Measurements from ENCODE around the gene AEN.

The AEN gene

GRCh38 chr15:88649753-88650551 lies 28.8 kb downstream of the AEN start:
- TF ChIP-seq CTCF (IDR thresholded peaks at IDR 0.05; ENCODE audit: control insufficient read depth, insufficient read depth, low read depth, low read length, missing control alignments): no peak
- no peak for DNase-seq (ENCODE audit: low read depth)
- H3K4me3 ChIP-seq (ENCODE audit: control insufficient read depth, low read depth, low read length): no peak overlapping the region

- no peak for TF ChIP-seq CTCF (IDR thresholded peaks at IDR 0.05; ENCODE audit: control insufficient read depth, insufficient read depth, low read depth, low read length, missing control alignments)
- no peak for DNase-seq (ENCODE audit: low read depth)
- no peak overlapping the region for H3K4me3 ChIP-seq (ENCODE audit: control insufficient read depth, low read depth, low read length)
These were observed 29.4 kb downstream of the AEN start for GRCh38 chr15:88650556-88650955.

- no peak for TF ChIP-seq CTCF (IDR thresholded peaks at IDR 0.05; ENCODE audit: control insufficient read depth, insufficient read depth, low read depth, low read length, missing control alignments)
- no peak for DNase-seq (ENCODE audit: low read depth)
These were observed 30.1 kb downstream of the AEN start for GRCh38 chr15:88651136-88651732.

GRCh38 chr15:88651971-88652370 lies 30.8 kb downstream of the AEN start:
- no peak overlapping the region for H3K4me3 ChIP-seq (ENCODE audit: control insufficient read depth, low read depth, low read length)
- no peak for DNase-seq (ENCODE audit: low read depth)
- no peak for TF ChIP-seq CTCF (IDR thresholded peaks at IDR 0.05; ENCODE audit: control insufficient read depth, insufficient read depth, low read depth, low read length, missing control alignments)

More at GRCh38 chr15:88651136-88651732, 30.1 kb downstream of the AEN start:
- H3K4me3 ChIP-seq (ENCODE audit: control insufficient read depth, low read depth, low read length): no peak overlapping the region

- DNase-seq (ENCODE audit: low read depth): no peak
- H3K4me3 ChIP-seq (ENCODE audit: control insufficient read depth, low read depth, low read length): no peak overlapping the region
- no peak for TF ChIP-seq CTCF (IDR thresholded peaks at IDR 0.05; ENCODE audit: control insufficient read depth, insufficient read depth, low read depth, low read length, missing control alignments)
These were observed 31.5 kb downstream of the AEN start for GRCh38 chr15:88652456-88653199.

GRCh38 chr15:88653200-88654064 lies 32.3 kb downstream of the AEN start:
- no peak overlapping the region for H3K4me3 ChIP-seq (ENCODE audit: control insufficient read depth, low read depth, low read length)
- TF ChIP-seq CTCF (IDR thresholded peaks at IDR 0.05; ENCODE audit: control insufficient read depth, insufficient read depth, low read depth, low read length, missing control alignments): no peak
- DNase-seq (ENCODE audit: low read depth): no peak

Measured in AG09309 (cell line).